HG03280 (cell line): ENCODE measurements around the gene KLHL29.
"Not testable (repeated sequence)": the region's sequence is repeated elsewhere in the genome, so short reads cannot be mapped to it uniquely, and the experiment has no call there.

Experiments
- ATAC-seq: cut with Tn5 transposase; IDR thresholded peaks from one replicate; pipeline ENCODE4 v1.9.1; 2021; ENCODE audit warnings: mild to moderate bottlenecking, moderate library complexity; ENCODE audit not compliant: unreplicated experiment

The KLHL29 gene

GRCh38 chr2:23698721-23699579, 314.0 kb downstream of the KLHL29 start:
- ATAC-seq, result no peak

- no peak for ATAC-seq
These were observed 314.6 kb downstream of the KLHL29 start for GRCh38 chr2:23699580-23699925.

- ATAC-seq, result no peak
These were observed 315.6 kb downstream of the KLHL29 start for GRCh38 chr2:23700627-23701026.

GRCh38 chr2:23703037-23703582, 318.1 kb downstream of the KLHL29 start:
- ATAC-seq, result no peak

GRCh38 chr2:23703583-23704385, 318.8 kb downstream of the KLHL29 start:
- no peak for ATAC-seq

GRCh38 chr2:23705771-23706612, 321.0 kb downstream of the KLHL29 start:
- ATAC-seq, result no peak

- no peak for ATAC-seq
These were observed 321.7 kb downstream of the KLHL29 start for GRCh38 chr2:23706613-23707078.

GRCh38 chr2:23707096-23707495, 322.1 kb downstream of the KLHL29 start:
- ATAC-seq, result no peak

- ATAC-seq, result no peak
These were observed 323.8 kb downstream of the KLHL29 start for GRCh38 chr2:23708771-23709170.

GRCh38 chr2:23709311-23709710, 324.3 kb downstream of the KLHL29 start:
- no peak for ATAC-seq

- no peak for ATAC-seq
These were observed 327.2 kb downstream of the KLHL29 start for GRCh38 chr2:23711979-23712755.

- ATAC-seq, result no peak
These were observed 327.8 kb downstream of the KLHL29 start for GRCh38 chr2:23712756-23713151.

- no peak for ATAC-seq
These were observed 328.4 kb downstream of the KLHL29 start for GRCh38 chr2:23713351-23713750.

- ATAC-seq, result no peak
These were observed 334.1 kb downstream of the KLHL29 start for GRCh38 chr2:23718931-23719700.

- ATAC-seq, result no peak
These were observed 334.7 kb downstream of the KLHL29 start for GRCh38 chr2:23719716-23720115.

- no peak for ATAC-seq
These were observed 335.9 kb downstream of the KLHL29 start for GRCh38 chr2:23720705-23721453.

GRCh38 chr2:23721454-23721826, 336.5 kb downstream of the KLHL29 start:
- no peak for ATAC-seq

GRCh38 chr2:23722255-23722654, 337.3 kb downstream of the KLHL29 start:
- no peak for ATAC-seq

GRCh38 chr2:23723029-23723428, 338.1 kb downstream of the KLHL29 start:
- ATAC-seq, result not testable (repeated sequence)
